Keratinocyte (primary cell): ENCODE measurements around the gene KRT78.

Experiments used
- CTCF ChIP-seq, 3 experiments: IDR thresholded peaks in 1 of 3; conservative IDR thresholded peaks in 1 of 3; optimal IDR thresholded peaks in 1 of 3; 2 replicates in 2 of 3; 3 replicates in 1 of 3; pipeline versions ENCODE3 to v1.5.1; 2011; ENCODE audit warnings: low read length in 3 of 3, mild to moderate bottlenecking in 3 of 3, moderate library complexity in 2 of 3, control low read depth in 1 of 3, inconsistent platforms in 1 of 3; ENCODE audit not compliant: insufficient read depth in 2 of 3; ENCODE audit errors: extremely low read depth in 1 of 3
- EZH2 ChIP-seq: IDR thresholded peaks from one replicate; pipeline ENCODE4 v1.6.1; 2012; ENCODE audit warnings: inconsistent platforms, mild to moderate bottlenecking, low read length, moderate library complexity

- TF ChIP-seq EZH2 (no peak), CTCF (optimal IDR thresholded peaks at IDR 0.05 in 1 of 3, IDR thresholded peaks at IDR 0.05 in 1 of 3, conservative IDR thresholded peaks at IDR 0.05 in 1 of 3; ENCODE audit: extremely low read depth in 1 of 3, insufficient read depth in 2 of 3, low read length in 3 of 3) (no peak)
Observed at GRCh38 chr12:52791271-52792184, 57.3 kb downstream of the KRT78 start.
